KBM-7 (cell line): Measurements from ENCODE around the gene PALM2AKAP2.
"Not testable (repeated sequence)": the region's sequence is repeated elsewhere in the genome, so short reads cannot be mapped to it uniquely, and the experiment has no call there.

Experiments used
- DNase-seq: peaks from one replicate; pipeline ENCODE4 v3.0.0-alpha.2; 2015
- in situ Hi-C: fragments of 300-500 bp; cut with MboI; formaldehyde crosslinking; loops from 2 replicates; pipeline ENCODE4 v1.14.3; 2020; ENCODE audit warnings: low sequenced_read_pairs, low pct_unique_long_range_greater_than_20kb, mixed read lengths

PALM2AKAP2 gene

GRCh38 chr9:109797509-109797908 is 17.5 kb downstream of the PALM2AKAP2 start:
- in situ Hi-C loops: no loop called here
- no peak for DNase-seq

GRCh38 chr9:109799141-109799540 is 19.1 kb downstream of the PALM2AKAP2 start:
- in situ Hi-C loops: no loop called here

GRCh38 chr9:109799792-109800191 is 19.8 kb downstream of the PALM2AKAP2 start:
- DNase-seq: no peak
- in situ Hi-C loops: no loop called here

More at GRCh38 chr9:109799141-109799540, 19.1 kb downstream of the PALM2AKAP2 start:
- DNase-seq: no peak

- DNase-seq: no peak
- in situ Hi-C loops: no loop called here
Measured at GRCh38 chr9:109801484-109801883, 21.5 kb downstream of the PALM2AKAP2 start.

GRCh38 chr9:109802491-109802890 is 22.5 kb downstream of the PALM2AKAP2 start:
- in situ Hi-C loops: no loop called here
- no peak for DNase-seq

GRCh38 chr9:109805050-109805449 is 25.1 kb downstream of the PALM2AKAP2 start:
- DNase-seq: no peak
- in situ Hi-C loops: no loop called here

GRCh38 chr9:109806506-109807115 is 26.6 kb downstream of the PALM2AKAP2 start:
- in situ Hi-C loops: no loop called here
- no peak for DNase-seq

- no peak for DNase-seq
- in situ Hi-C loops: no loop called here
Measured at GRCh38 chr9:109811876-109812275, 31.9 kb downstream of the PALM2AKAP2 start.

GRCh38 chr9:109812331-109812730 is 32.3 kb downstream of the PALM2AKAP2 start:
- no peak for DNase-seq
- in situ Hi-C loops: no loop called here

- in situ Hi-C loops: no loop called here
- DNase-seq: no peak
Measured at GRCh38 chr9:109812818-109813281, 32.9 kb downstream of the PALM2AKAP2 start.

- no peak for DNase-seq
- in situ Hi-C loops: no loop called here
Measured at GRCh38 chr9:109813303-109813702, 33.3 kb downstream of the PALM2AKAP2 start.

- in situ Hi-C loops: no loop called here
- DNase-seq: no peak
Measured at GRCh38 chr9:109813829-109814228, 33.8 kb downstream of the PALM2AKAP2 start.

GRCh38 chr9:109815366-109815947 is 35.5 kb downstream of the PALM2AKAP2 start:
- peak; percentile 5 for DNase-seq
- in situ Hi-C loops: no loop called here

- DNase-seq: peak; percentile 3
Measured at GRCh38 chr9:109816490-109816889, 36.5 kb downstream of the PALM2AKAP2 start.

GRCh38 chr9:109817146-109817845 is 37.3 kb downstream of the PALM2AKAP2 start:
- no peak for DNase-seq
- in situ Hi-C loops: no loop called here

More at GRCh38 chr9:109816490-109816889, 36.5 kb downstream of the PALM2AKAP2 start:
- in situ Hi-C loops: no loop called here

- in situ Hi-C loops: no loop called here
- DNase-seq: peak; percentile 69
Measured at GRCh38 chr9:109817846-109818472, 38.0 kb downstream of the PALM2AKAP2 start.

- no peak for DNase-seq
- in situ Hi-C loops: no loop called here
Measured at GRCh38 chr9:109821711-109822110, 41.7 kb downstream of the PALM2AKAP2 start.

GRCh38 chr9:109825383-109825782 is 45.4 kb downstream of the PALM2AKAP2 start:
- DNase-seq, in situ Hi-C loops: not testable (repeated sequence)

- DNase-seq: no peak
- in situ Hi-C loops: no loop called here
Measured at GRCh38 chr9:109826559-109826958, 46.6 kb downstream of the PALM2AKAP2 start.

GRCh38 chr9:109828254-109828653 is 48.3 kb downstream of the PALM2AKAP2 start:
- no peak for DNase-seq
- in situ Hi-C loops: no loop called here
